Progenitor cell of endocrine pancreas (in vitro differentiated cells): ENCODE results near the gene MATN1. TPM values are rescaled to one million over a fixed set of nuclear protein-coding genes. Genes with fewer than 3 reads are reported as not detected.

Experiments used
- DNase-seq: peaks from one replicate; pipeline ENCODE4 v3.0.0; 2021; ENCODE audit warnings: low spot score; ENCODE audit not compliant: unreplicated experiment
- H3K27ac Mint-ChIP-seq: 2 replicates; pipeline ENCODE4 v1.8.0; 2021; ENCODE audit warnings: mild to moderate bottlenecking, moderate library complexity, mixed read lengths
- H3K27me3 Mint-ChIP-seq: 2 replicates; pipeline ENCODE4 v1.8.0; 2021; ENCODE audit warnings: mixed read lengths
- H3K36me3 Mint-ChIP-seq: 2 replicates; pipeline ENCODE4 v1.8.0; 2022; ENCODE audit warnings: mixed read lengths; ENCODE audit not compliant: insufficient read depth
- H3K4me1 Mint-ChIP-seq: 2 replicates; pipeline ENCODE4 v1.8.0; 2021; ENCODE audit warnings: low read depth, mixed read lengths
- H3K4me3 Mint-ChIP-seq: 2 replicates; pipeline ENCODE4 v1.8.0; 2021; ENCODE audit warnings: low read depth, mild to moderate bottlenecking, moderate library complexity, mixed read lengths
- H3K9me3 Mint-ChIP-seq: 2 replicates; pipeline ENCODE4 v1.8.0; 2021; ENCODE audit warnings: low read depth, mixed read lengths
- CTCF ChIP-seq: fragments of 200-600 bp; sonication (generic); IDR thresholded peaks from one replicate; pipeline ENCODE4 v1.5.0; 2021; ENCODE audit warnings: antibody characterized with exemption, mild to moderate bottlenecking; ENCODE audit not compliant: unreplicated experiment
- total RNA-seq: library from RNA; stranded (reverse); gene quantifications from 2 replicates; pipeline ENCODE4 v1.2.1, GENCODE V29; 2021

Gene MATN1
- total RNA-seq, 1 donor from 2014 or later: 0.14 TPM

GRCh38 chr1:30721812-30722537 is 1.4 kb downstream of the MATN1 start:
- no peak for TF ChIP-seq CTCF
- Mint-ChIP-seq H3K4me1 (peaks cover 1% of the 10 kb centered on the region), H3K27me3 (peaks cover 4% of the 10 kb centered on the region), H3K9me3 (no peaks in the 10 kb centered on the region), H3K4me3 (no peak overlapping the region), H3K36me3 (no peaks in the 10 kb centered on the region), H3K27ac (no peak overlapping the region)
- DNase-seq: no peak

GRCh38 chr1:30721341-30721793 is 2.0 kb downstream of the MATN1 start:
- no peak overlapping the region for H3K4me3 Mint-ChIP-seq
- H3K27me3 Mint-ChIP-seq: peaks cover 4% of the 10 kb centered on the region
- DNase-seq: no peak
- H3K4me1 Mint-ChIP-seq: peaks cover 1% of the 10 kb centered on the region
- no peak for TF ChIP-seq CTCF
- no peaks in the 10 kb centered on the region for H3K36me3 Mint-ChIP-seq
- H3K9me3 Mint-ChIP-seq: peaks cover 3% of the 10 kb centered on the region
- H3K27ac Mint-ChIP-seq: no peak overlapping the region

- peaks cover 1% of the 10 kb centered on the region for H3K4me1 Mint-ChIP-seq
- DNase-seq: no peak
- TF ChIP-seq CTCF: no peak
- H3K9me3 Mint-ChIP-seq: peaks cover 5% of the 10 kb centered on the region
- no peak overlapping the region for H3K27ac Mint-ChIP-seq
- no peak overlapping the region for H3K4me3 Mint-ChIP-seq
- peaks cover 4% of the 10 kb centered on the region for H3K27me3 Mint-ChIP-seq
- H3K36me3 Mint-ChIP-seq: no peaks in the 10 kb centered on the region
These were observed 2.8 kb downstream of the MATN1 start for GRCh38 chr1:30720271-30721223.

GRCh38 chr1:30719406-30720270 is 3.7 kb downstream of the MATN1 start:
- Mint-ChIP-seq H3K27ac (no peak overlapping the region), H3K9me3 (peaks cover 7% of the 10 kb centered on the region), H3K4me3 (peak overlapping the region; percentile 74), H3K4me1 (peaks cover 1% of the 10 kb centered on the region), H3K36me3 (no peaks in the 10 kb centered on the region), H3K27me3 (peaks cover 4% of the 10 kb centered on the region)
- TF ChIP-seq CTCF: no peak
- no peak for DNase-seq
